Thymus (tissue), 11 donors: ENCODE data around the gene SLC16A12. TPM values are rescaled to one million over a fixed set of nuclear protein-coding genes. Genes with fewer than 3 reads are reported as not detected.
"Not testable (repeated sequence)": the region's sequence is repeated elsewhere in the genome, so short reads cannot be mapped to it uniquely, and the experiment has no call there.

Source experiments
- DNase-seq, 9 donors: peaks; one replicate each; pipeline ENCODE4 v3.0.0-alpha.2; 2013; ENCODE audit warnings: low spot score in 9 of 9, low read depth in 6 of 9, missing footprints in 1 of 9
- H3K27ac ChIP-seq, 2 donors: one replicate each; pipeline ENCODE4 v1.5.1; 2013; ENCODE audit warnings: control low read depth in 1 of 2, low read depth in 1 of 2, low read length in 1 of 2, mild to moderate bottlenecking in 1 of 2, moderate library complexity in 1 of 2
- H3K27me3 ChIP-seq, 2 donors: one replicate each; pipeline ENCODE4 v1.5.1; 2013; ENCODE audit warnings: low read length in 1 of 2; ENCODE audit not compliant: control insufficient read depth in 2 of 2, insufficient read depth in 1 of 2
- H3K36me3 ChIP-seq, 2 donors: one replicate each; pipeline ENCODE4 v1.5.1; 2013; ENCODE audit warnings: low read length in 1 of 2, mild to moderate bottlenecking in 1 of 2, moderate library complexity in 1 of 2; ENCODE audit not compliant: control insufficient read depth in 2 of 2, insufficient read depth in 2 of 2
- H3K4me1 ChIP-seq, 2 donors: one replicate each; pipeline ENCODE4 v1.5.1; 2013; ENCODE audit warnings: low read length in 2 of 2; ENCODE audit not compliant: control insufficient read depth in 2 of 2, insufficient read depth in 2 of 2
- H3K4me3 ChIP-seq, 2 donors: one replicate each; pipeline ENCODE4 v1.5.1; 2013; ENCODE audit warnings: low read length in 2 of 2, control low read depth in 1 of 2, mild to moderate bottlenecking in 1 of 2
- H3K9me3 ChIP-seq, 2 donors: one replicate each; pipeline ENCODE4 v1.5.1; 2013; ENCODE audit warnings: low read length in 1 of 2, mild to moderate bottlenecking in 1 of 2; ENCODE audit not compliant: control insufficient read depth in 2 of 2, insufficient read depth in 1 of 2
- WGBS: extraction: QIAGEN DNeasy Blood & Tissue Kit; methylation state at CpG from one replicate; pipeline ENCODE4 v1.1.7; 2013; 5-methylcytosine and 5-hydroxymethylcytosine counted together
- polyA plus RNA-seq: library from polyadenylated mRNA; stranded (reverse); fragments of 200-250 nt; gene quantifications from one replicate; pipeline ENCODE4 v1.2.3, GENCODE V29; 2013
- total RNA-seq: library from RNA; stranded (reverse); fragments of 120-200 nt; gene quantifications from one replicate; pipeline ENCODE4 v1.2.4, GENCODE V29; 2013
- donor health status: healthy.

The SLC16A12 gene
- total and polyA plus RNA-seq, 2 donors, result 0.24 to 1.5 TPM

DNA sequence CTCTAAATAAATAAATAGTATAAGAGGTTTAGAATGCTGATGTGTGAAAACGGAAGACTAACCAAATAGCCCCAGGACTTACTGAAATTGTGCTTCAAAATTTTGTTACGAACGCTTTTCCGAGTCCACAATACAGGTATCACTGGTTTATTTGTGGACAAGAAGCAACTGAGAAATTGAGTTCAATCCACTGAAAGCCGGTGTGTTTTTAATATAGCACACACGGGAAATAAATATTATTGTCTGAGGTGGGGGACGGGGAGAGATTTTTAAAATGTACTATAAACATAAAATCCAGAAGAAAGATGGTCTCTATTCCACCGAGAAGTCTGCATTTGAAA is 598 bp downstream of the SLC16A12 start:
- Histone ChIP-seq H3K36me3 (no peaks in the 10 kb centered on the region), H3K27ac (no peak overlapping the region), H3K27me3 (peaks cover 43 to 55% of the 10 kb centered on the region in 2 donors), H3K4me1 (peaks cover 0 to 5% of the 10 kb centered on the region in 2 donors), H3K9me3 (peaks cover 0 to 1% of the 10 kb centered on the region in 2 donors), H3K4me3 (peak overlapping the region in 1 of 2 donors; percentile 26)
- WGBS, result 25% methylated on average over 8 of the region's 8 CpGs
- no peak for DNase-seq

DNA sequence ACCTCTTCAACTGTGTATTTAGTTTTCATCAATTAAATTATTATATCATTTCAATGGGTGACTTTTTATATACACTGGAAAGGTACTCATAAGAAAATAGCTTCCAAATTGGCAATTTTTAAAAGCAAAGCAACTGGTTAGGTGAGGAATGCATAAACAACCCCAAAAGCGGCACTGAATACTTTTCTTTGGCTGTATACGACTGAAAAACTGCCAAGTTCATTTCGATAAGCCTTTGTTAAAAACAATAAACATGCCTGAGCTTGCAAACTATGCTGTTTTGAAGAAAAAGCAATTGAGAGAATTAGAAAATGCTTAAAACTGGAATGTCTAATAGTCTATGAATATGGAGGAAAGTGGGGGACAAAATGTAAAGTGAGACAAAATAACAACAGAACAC is 2.9 kb downstream of the SLC16A12 start:
- 85% methylated on average over 3 of the region's 3 CpGs for WGBS
- no peak overlapping the region for H3K27ac ChIP-seq
- H3K4me3 ChIP-seq, result no peak overlapping the region
- peaks cover 41 to 45% of the 10 kb centered on the region in 2 donors for H3K27me3 ChIP-seq
- no peaks in the 10 kb centered on the region for H3K36me3 ChIP-seq
- peaks cover 0 to 1% of the 10 kb centered on the region in 2 donors for H3K9me3 ChIP-seq
- no peak for DNase-seq
- peaks cover 0 to 5% of the 10 kb centered on the region in 2 donors for H3K4me1 ChIP-seq

- Histone ChIP-seq H3K4me3 (no peak overlapping the region), H3K36me3 (no peaks in the 10 kb centered on the region), H3K27me3 (peaks cover 34 to 35% of the 10 kb centered on the region in 2 donors), H3K9me3 (peaks cover 0 to 1% of the 10 kb centered on the region in 2 donors), H3K4me1 (peaks cover 0 to 5% of the 10 kb centered on the region in 2 donors), H3K27ac (no peak overlapping the region)
- 65% methylated on average over 3 of the region's 3 CpGs for WGBS
- no peak for DNase-seq
These were observed 4.0 kb downstream of the SLC16A12 start for GRCh38 chr10:89531359-89531758.

DNA sequence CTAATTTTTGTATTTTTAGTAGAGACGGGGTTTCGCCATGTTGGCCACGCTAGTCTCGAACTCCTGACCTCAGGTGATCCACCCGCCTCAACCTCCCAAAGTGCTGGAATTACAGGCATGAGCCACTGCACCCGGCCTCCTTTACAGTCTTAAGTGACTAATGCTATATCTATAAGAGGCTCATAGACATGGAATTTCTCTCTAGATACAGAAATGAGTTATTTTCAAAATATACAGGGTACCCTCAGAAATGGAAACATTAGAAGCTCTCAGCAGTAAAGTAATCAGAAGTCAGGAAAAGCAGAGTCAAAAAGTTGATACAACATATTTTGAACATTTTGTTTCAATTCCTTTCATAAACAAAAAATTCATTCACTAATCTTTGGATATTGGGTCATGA is 5.7 kb downstream of the SLC16A12 start:
- not testable (repeated sequence) for H3K4me1 ChIP-seq, H3K9me3 ChIP-seq, DNase-seq, H3K4me3 ChIP-seq, H3K27ac ChIP-seq, H3K36me3 ChIP-seq
- H3K27me3 ChIP-seq, result peaks cover 18 to 19% of the 10 kb centered on the region in 2 donors
- WGBS, result 98% methylated on average over 6 of the region's 6 CpGs

GRCh38 chr10:89526358-89526757 is 9.0 kb downstream of the SLC16A12 start:
- Histone ChIP-seq H3K9me3 (no peaks in the 10 kb centered on the region), H3K27me3 (peaks cover 0 to 2% of the 10 kb centered on the region in 2 donors), H3K27ac (no peak overlapping the region), H3K36me3 (no peaks in the 10 kb centered on the region), H3K4me3 (no peak overlapping the region), H3K4me1 (no peaks in the 10 kb centered on the region)
- 91% methylated on average over 4 of the region's 4 CpGs for WGBS
- DNase-seq, result no peak

DNA sequence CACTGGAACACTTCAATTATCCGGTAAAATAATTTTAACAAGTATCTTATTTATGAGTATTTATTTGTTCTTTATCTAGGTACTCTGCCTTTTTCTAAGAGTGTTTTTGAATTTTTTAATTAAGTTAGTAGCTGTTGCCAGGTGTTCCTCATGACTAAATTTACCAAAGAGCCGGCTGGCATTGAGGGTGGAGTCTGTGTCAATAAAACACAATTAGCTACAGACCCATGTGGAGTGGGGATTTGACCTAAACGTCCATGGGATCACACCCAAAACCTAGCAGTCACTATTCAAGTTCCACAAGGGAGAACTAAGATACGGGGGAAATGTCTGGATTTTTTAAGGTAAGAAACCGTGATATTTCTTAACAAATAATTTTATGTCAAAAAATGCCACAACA is 9.8 kb downstream of the SLC16A12 start:
- Histone ChIP-seq H3K36me3 (no peaks in the 10 kb centered on the region), H3K27me3 (peaks cover 0 to 1% of the 10 kb centered on the region in 2 donors), H3K4me1 (no peaks in the 10 kb centered on the region), H3K27ac (no peak overlapping the region), H3K9me3 (no peaks in the 10 kb centered on the region), H3K4me3 (no peak overlapping the region)
- DNase-seq, result no peak
- 93% methylated on average over 5 of the region's 5 CpGs for WGBS

GRCh38 chr10:89524279-89524678 is 11.1 kb downstream of the SLC16A12 start:
- Histone ChIP-seq H3K9me3 (no peaks in the 10 kb centered on the region), H3K4me1 (no peaks in the 10 kb centered on the region), H3K4me3 (no peak overlapping the region), H3K27ac (no peak overlapping the region), H3K36me3 (no peaks in the 10 kb centered on the region), H3K27me3 (no peaks in the 10 kb centered on the region)
- 94% methylated on average over 7 of the region's 7 CpGs for WGBS
- no peak for DNase-seq

- Histone ChIP-seq H3K36me3 (no peaks in the 10 kb centered on the region), H3K27ac (no peak overlapping the region), H3K4me1 (no peaks in the 10 kb centered on the region), H3K27me3 (no peaks in the 10 kb centered on the region), H3K9me3 (no peaks in the 10 kb centered on the region), H3K4me3 (no peak overlapping the region)
- WGBS, result 96% methylated on average over 1 of the region's 1 CpG
- DNase-seq, result no peak
These were observed 12.1 kb downstream of the SLC16A12 start for GRCh38 chr10:89523274-89523673.

DNA sequence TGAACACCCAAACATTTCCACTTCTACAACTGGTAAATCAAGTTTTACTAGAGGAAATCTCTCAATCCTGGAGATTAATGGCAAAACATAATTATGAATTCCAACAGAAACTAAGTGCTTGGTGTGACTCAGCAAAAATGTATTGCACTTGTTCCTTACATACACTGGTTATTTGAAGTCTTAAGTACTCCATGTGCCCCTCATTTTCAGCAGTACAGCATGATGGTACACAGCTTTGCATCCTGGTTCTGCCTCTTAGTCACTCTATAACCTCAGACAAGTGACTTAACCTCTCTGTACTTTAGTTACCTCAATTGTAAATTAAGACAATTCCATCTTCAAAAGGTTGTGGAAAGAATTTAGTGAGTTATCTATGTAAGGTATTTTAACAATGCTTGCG is 12.9 kb downstream of the SLC16A12 start:
- Histone ChIP-seq H3K27me3 (no peaks in the 10 kb centered on the region), H3K27ac (no peak overlapping the region), H3K4me1 (no peaks in the 10 kb centered on the region), H3K4me3 (no peak overlapping the region), H3K9me3 (no peaks in the 10 kb centered on the region), H3K36me3 (no peaks in the 10 kb centered on the region)
- DNase-seq, result no peak
- 100% methylated on average over 1 of the region's 1 CpG for WGBS

GRCh38 chr10:89521368-89521767 is 14.0 kb downstream of the SLC16A12 start:
- H3K4me1 ChIP-seq, result no peaks in the 10 kb centered on the region
- H3K9me3 ChIP-seq, result no peaks in the 10 kb centered on the region
- no peak overlapping the region for H3K27ac ChIP-seq
- no peaks in the 10 kb centered on the region for H3K36me3 ChIP-seq
- WGBS, result 83% methylated on average over 2 of the region's 2 CpGs
- H3K27me3 ChIP-seq, result no peaks in the 10 kb centered on the region
- H3K4me3 ChIP-seq, result no peak overlapping the region
- DNase-seq, result no peak
